Iris pigment epithelial cell (primary cell): ENCODE measurements around the gene LRRC7.

Experiments used
- DNase-seq: peaks from one replicate; pipeline ENCODE4 v3.0.0-alpha.2; 2011; ENCODE audit warnings: low read depth

The LRRC7 gene

DNA sequence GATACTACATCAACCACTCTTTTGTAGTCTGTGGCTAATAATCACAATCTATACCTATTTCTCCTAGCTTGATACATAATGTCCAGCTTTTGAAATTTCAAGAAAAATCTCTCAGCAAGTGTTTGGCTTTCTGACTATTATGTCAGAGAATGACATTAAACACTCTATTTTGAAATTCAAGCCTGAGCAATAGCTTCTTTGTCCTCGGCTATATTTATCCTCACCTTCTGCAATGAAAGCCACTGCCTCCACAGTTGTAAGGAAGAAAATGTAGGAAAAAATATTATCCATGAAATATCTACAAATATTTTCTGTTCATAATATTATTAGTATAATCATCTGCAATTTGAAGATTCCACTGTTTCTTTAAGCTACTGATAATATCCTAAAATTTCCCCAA is 22.1 kb downstream of the LRRC7 start:
- no peak for DNase-seq

DNA sequence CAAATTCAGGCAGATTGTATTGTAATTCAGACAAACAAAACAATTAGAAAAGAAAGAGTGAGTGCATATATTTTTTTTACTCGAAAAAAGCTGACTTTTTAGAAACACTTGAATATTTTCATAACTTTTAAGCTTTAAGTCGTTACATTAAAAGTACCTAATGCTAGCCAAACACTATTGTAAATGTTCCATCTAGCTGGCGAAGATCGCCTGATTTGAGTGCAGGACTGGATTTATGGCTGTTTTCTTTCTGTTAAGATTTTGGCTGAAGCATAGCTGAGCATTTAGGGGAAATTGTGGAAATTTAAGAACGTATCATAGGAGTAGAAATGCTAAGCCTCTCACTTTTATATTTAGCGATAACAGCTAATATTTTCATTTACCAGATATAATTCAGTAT is 24.6 kb downstream of the LRRC7 start:
- no peak for DNase-seq

DNA sequence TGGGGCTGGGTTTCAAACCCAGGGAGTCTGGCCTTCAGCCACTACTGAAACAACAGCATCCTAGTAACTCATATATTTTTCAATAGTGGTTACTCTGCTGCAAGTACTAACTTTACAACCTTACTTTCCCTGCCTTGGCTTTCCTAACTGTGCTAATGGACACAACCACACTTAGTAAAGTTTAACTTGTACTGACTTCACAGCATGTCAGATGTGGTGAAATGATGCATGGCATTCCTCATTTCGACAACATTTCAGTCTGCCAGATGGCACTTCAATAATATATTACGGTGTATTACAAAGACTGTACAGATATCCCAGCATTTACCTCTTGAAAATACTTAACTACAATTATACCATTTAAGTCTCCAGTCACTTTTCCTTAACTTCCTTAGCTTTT is 27.8 kb downstream of the LRRC7 start:
- DNase-seq, result no peak

DNA sequence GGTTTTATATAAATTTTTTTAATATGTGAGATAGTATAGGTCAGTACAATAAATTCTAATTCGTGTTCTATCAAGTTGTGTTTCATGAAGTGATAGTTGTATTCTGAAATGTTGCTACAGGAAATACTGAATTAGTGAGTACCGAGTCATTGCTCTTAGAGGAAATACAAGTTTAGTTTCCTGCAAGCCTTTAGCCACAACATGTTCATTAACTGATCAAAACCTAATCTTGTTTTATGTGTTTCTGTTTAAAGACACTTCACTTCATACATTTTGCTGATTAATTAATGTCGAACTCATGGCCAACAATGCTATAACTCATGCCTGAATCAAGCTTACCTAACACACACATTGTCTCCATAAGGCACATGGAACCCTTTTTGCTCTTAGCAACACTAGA is 43.6 kb downstream of the LRRC7 start:
- no peak for DNase-seq

- no peak for DNase-seq
Measured at GRCh38 chr1:69613414-69613813, 45.7 kb downstream of the LRRC7 start.

DNA sequence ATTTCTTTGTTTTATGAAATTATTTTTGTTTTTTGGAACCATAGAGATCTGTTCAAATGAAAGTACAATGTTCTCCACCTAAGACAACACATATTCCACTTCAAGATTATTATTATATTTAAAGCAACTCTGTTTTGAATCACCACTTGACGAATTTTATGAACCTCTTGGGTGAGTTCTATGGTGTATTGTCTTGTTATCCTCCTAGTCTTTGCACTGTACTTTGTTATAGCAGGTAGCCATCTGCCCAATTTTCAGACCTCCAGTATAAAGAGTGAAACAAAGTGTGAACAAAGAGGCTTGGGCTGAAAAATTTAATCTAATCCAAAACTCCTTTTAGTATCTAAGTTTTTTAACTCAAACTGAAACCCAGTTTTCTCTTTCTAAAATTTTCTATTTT is 71.0 kb downstream of the LRRC7 start:
- no peak for DNase-seq

DNA sequence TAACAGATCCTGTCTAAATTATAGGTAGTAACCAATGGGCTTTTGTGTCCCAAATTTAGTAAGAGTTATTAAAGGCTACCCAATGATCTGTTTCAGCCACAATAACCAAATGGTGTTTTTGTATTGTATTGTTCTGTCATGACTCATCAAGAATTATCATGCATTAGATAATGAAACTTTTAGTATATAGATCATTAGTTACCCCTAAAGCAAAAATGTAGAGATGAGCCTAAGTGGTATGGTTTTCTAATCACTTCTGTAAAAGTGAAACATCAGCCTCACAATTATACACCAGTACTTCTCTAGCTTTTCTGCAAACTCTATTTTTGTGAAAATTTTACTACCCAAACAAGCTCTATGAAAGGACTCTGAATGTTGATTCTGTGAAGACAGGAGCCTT is 71.4 kb downstream of the LRRC7 start:
- DNase-seq, result no peak

DNA sequence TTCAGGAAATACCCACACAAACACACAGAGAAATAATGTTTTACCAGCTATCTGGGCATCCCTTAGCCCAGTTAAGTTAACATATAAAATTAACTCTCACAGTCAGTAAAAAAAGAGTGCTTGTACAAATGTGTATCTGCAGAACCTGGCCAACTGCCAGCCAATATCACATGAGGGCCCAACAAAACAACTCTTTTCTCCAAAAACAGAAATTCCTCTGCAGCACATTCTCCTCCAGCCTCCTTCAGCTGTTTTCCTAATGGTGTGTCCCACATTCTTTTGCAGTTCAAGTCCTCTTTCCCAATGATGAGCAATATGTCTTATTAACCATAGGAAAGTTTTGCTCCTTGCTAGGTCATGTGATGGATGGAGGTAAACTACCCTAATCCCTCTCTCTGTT is 75.5 kb downstream of the LRRC7 start:
- DNase-seq, result no peak

- DNase-seq, result no peak
Measured at GRCh38 chr1:69645477-69645876, 77.8 kb downstream of the LRRC7 start.

DNA sequence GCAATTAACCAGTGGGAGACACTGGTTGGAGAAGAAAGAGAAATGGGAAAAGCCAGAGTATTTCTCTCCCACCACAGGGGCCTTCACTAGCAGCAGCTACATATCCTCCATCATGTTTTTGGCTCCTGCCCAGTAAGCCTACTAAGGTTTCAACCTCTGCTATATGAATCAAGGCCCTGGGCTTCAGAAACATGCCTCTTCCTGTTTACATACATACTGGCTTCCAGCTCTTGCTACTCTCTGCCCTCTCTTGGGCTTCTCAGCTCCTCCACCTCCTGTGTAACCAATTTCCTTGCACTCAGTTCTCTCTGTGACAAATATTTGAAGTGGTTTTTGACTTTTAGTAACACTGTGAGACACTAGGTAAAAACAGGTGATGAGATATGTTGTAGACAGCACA is 80.8 kb downstream of the LRRC7 start:
- DNase-seq, result peak; percentile 10

DNA sequence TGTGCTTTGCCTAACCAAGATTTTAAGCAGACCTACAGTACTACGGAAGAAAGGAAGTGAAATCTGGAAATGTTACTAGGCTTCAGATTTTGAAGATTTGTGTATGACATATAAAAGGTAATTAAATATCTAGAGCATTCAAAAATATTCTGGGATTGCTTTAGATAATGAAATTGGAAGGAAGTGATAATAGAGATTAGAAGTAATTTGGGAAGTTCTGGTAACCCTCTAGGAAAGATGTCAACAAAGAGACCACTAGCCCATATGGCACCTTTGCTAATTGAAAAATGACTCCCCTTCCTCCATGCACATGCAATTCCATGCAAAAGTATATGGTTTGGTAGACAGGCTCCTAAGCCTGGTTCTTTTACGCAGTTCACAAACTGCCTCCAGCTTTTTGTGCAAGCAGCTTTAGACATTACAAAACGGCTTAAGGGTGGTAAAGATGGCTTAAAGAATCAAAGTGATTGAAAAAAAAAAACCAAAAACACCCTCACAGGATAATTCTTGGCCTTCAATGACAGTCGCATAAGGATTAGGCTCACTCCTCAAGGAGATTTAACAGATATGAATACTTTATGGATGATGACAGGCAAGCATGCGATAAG is 81.8 kb downstream of the LRRC7 start:
- no peak for DNase-seq

DNA sequence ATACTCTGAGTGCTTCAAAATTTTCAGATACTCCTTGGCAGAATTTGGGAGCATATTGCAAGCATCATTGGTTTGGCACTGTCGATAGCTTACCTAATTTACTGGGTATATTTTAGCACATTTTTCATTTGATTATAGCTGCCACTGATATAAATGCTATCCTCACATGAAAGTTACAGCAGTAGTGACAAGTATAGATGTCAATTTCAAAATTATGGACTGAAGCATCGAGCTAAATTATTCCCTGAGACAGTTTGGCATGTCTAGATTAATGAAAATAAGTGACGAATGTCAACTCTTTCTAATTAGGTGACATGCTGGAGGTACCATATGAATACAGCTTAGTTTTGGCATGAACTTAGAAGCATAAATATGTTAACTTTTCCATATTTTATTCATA is 83.1 kb downstream of the LRRC7 start:
- DNase-seq, result no peak

DNA sequence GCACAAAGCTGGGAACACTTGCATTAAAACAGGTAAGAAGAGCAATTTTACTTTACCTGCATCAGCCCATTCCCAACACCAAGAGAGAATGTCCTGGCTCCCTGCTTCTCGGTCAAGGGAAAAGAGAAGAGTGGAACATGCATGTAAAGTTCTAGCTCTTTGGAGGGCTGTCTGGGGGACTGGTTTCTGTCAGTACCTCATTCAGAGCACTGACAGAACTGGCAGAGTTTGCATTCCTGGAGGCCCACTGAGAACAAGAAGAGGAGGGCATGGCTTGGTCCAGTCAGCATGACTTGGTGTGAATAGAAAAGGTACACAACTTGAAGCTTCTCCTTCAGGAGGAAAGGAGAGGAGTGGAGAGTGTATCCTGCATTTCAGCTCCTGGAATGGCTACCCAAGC is 83.9 kb downstream of the LRRC7 start:
- no peak for DNase-seq

GRCh38 chr1:69657971-69658370 is 90.2 kb downstream of the LRRC7 start:
- DNase-seq, result peak; percentile 11

DNA sequence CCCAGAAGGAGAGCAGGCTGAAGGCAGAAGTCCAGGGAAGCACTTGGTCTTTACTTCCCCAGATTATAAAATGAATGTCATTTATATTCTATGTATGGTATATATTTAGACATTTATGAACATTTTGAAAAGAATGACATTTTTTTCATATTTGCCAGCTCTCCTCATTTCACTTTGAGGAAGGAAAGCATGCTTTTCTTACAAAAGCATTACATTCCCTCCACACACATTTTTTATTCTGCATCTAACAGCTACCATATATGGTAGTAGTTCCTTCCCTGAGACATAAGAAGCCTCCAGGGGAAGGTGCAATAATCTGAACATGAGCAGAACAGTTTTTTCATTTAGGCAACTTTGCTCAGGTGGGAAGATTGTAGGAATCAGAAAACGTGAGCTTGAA is 94.0 kb downstream of the LRRC7 start:
- DNase-seq, result no peak

- DNase-seq, result no peak
Measured at GRCh38 chr1:69662321-69662720, 94.6 kb downstream of the LRRC7 start.

- peak; percentile 16 for DNase-seq
Measured at GRCh38 chr1:69671363-69672010, 103.8 kb downstream of the LRRC7 start.

GRCh38 chr1:69673321-69673720 is 105.6 kb downstream of the LRRC7 start:
- no peak for DNase-seq

DNA sequence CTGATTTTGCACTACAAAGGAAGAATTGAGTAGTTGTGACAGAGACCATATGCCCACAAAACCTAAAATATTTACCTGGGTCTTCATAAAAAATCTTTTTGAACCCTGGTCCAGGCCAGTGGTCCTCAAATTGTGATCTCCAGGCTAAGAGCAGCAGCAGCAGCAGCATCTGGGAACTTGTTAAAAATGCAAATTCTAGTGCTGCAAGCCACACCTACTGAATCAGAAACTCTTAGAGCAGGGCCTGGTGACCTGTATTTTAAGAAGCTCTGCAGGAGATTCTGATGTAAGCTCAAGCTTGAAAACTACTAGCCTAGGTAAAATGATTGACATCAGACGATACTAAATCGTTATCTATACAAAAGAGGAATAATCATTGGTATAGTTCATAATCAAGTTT is 112.2 kb downstream of the LRRC7 start:
- no peak for DNase-seq

- no peak for DNase-seq
Measured at GRCh38 chr1:69686367-69686984, 118.8 kb downstream of the LRRC7 start.

- no peak for DNase-seq
Measured at GRCh38 chr1:69688193-69688592, 120.5 kb downstream of the LRRC7 start.

- DNase-seq, result no peak
Measured at GRCh38 chr1:69691179-69691578, 123.5 kb downstream of the LRRC7 start.

DNA sequence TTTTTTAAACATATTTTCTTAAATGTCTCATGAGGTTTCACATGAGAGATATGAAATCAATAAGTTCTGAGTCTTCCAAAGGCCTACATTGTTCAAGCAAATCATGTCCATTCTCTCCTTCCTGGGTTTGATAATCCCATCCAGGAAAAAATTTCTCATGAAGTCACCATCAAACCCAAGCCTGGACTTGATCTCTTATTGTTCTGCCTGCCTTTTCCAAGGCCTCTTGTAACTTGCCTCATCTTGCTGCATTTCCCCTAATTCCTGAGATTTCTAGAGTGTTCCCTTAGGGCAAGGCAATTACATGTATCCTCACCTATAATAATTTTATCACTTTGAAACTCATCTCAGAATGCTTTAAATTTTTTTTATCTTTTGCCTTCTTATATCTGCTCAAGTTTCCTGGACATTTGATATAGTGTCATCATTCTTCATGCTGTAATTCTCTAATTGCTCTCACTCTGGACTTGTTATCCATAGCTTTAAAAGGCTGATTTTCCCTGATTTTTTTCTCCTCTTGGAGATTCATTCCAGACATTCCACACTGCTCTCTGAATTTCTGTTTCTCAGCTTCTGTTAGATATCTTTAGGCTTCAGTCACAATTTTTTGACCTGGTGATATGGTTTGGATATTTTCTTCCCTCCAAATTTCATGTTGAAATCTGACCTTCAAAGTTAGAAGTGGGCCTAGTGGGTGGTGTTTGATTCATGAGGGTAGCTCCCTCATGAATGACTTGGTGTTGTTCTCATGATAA is 126.4 kb downstream of the LRRC7 start:
- no peak for DNase-seq
